NCI-H146 (cell line): ENCODE data around the gene SCRT2.
"Not testable (repeated sequence)": the region's sequence is repeated elsewhere in the genome, so short reads cannot be mapped to it uniquely, and the experiment has no call there.

ENCODE experiments used
- DNase-seq: peaks from one replicate; lab custom pipeline; 2025; lab: John Stamatoyannopoulos, UW

SCRT2 gene

GRCh38 chr20:675453-676314, at the start of gene SCRT2:
Gene SCRT2 (minus strand): TSS chr20:675802. CDS start chr20:675601, 201 bp downstream.
- peak; percentile 25 for DNase-seq

DNA sequence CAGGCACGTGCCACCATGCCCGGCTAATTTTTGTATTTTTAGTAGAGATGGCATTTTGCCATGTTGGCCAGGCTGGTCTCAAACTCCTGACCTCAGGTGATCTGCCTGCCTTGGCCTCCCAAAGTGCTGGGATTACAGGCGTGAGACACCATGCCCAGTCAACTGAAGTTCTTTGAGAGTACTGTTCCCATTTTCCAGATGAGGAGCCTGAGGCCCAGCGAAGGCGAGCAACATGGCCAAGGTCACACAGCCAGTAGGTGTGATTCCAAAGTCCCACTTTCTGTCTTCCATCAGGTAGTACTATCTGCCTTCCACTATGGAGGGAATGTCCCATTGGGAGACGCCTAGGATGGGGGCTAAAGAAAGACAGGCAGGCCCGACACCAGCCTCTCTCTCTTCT, 49.2 kb upstream of the SCRT2 start:
- not testable (repeated sequence) for DNase-seq

DNA sequence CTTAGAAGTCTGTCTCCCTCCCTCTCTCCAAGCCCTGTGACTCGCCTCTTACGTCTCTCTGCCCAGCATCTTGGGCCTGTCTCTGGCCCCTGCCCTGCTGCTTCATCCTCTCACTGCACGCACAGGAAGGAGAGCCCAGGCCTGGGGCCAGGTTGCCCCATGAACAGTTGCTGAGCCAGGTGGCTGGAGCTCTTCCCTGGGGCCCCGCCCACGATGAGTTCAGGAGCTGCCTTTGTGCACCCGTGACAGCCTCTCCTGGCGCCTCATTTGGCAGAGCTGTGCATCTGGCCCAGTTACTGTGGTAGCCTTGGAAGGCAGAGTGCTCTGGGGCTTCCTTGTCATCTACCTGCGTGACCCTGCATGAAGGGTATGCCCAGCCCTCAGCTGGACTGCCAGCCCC, 48.2 kb upstream of the SCRT2 start:
- peak; percentile 13 for DNase-seq

DNA sequence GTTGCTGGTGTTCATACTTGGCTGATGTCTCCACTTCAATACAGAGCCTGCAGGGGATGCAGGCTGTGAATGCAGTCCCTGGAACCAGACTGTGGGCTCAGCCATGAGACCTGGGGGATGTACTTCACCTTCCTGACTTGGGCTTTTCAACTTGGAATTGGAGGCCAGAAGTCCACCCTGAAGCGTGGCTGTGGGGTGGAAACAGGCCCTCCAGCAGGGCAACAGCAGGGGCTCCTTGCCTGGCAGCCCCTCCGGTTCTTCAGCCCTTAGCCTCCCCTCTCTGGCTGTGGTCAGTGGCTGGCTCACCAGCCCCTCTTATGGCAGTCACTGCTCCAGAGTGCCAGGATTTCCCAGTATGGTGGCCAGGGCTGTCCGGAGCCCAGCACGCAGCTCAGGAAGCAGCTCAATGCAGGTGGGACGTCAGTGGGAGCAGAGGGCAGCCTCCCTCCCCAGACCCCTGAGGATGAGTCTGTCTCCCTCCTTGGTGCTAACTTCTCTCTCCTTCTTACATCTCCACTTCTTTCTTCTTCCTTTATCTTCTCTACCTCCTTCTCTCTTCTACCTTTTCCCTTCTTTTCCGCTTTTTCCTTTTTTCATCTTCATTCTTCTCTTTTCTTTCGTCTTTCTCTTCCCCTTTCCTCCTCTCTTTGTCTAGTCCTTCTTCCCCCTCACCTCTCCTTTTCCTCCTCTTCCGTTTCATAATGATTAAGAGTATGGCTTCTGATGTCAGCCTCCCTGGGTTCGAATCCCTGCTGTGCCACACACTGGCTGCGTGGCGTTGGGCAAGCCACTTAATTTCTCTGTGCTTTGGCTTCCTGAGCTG, 47.4 kb upstream of the SCRT2 start:
- no peak for DNase-seq

DNA sequence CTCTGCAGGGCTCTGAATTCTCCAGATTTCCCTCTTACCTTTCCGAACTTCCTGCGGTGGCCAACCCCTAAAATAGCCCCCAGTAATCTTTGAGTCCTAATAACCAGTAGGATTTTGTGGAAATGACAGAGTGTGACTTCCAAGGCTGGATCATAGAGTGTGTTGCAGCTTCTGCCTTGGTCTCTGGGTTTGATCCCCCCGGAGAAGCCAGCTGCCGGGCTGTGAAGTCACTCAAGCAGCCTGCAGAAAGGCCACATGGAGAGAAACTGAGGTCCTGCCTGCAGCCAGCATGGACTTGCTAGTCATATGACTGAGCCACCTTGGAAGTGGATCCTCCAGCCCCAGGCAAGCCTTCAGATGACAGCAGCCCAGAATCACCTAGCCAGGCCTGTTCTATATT, 46.3 kb upstream of the SCRT2 start:
- no peak for DNase-seq

DNA sequence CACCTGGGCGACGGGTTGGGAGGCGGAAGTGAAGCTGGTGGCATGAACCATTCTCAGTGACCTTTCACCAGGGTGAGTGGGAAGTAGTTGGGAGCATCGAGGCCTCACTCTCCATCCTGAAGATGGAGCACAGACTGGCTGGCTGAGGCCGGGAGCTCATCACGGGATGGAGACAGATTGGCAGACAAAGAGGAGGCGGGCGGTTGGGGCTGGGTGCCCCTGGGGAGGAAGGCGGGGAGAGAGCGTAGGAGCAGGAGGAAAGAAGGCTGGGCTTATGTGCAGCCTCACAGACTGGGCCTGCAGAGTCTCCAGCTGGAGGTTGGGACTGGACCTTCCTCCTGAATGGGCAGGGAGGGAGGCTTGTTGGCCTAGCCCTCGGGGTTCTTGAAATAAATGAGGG, 44.2 kb upstream of the SCRT2 start:
- no peak for DNase-seq

- no peak for DNase-seq
Observed at GRCh38 chr20:719068-719467, 43.5 kb upstream of the SCRT2 start.

- no peak for DNase-seq
Observed at GRCh38 chr20:717832-718231, 42.2 kb upstream of the SCRT2 start.

DNA sequence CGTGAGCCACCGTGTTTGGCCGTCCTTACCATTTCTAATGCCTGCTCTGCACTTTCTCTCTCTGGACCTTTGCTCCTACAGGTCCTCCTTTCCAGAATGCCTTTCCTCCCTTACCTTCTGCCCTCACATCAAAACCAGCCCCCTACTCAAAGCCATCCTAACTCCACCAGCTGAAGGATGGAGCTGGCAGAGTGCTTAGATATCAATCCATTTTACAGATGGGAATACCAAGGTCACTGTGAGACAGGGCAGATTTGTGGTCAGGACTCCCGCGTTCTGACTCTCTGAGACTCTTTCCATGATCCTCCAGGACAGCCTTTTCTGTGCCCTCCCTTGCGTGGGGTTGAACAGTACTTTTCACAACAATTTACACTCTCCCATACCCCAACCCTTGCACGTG, 41.7 kb upstream of the SCRT2 start:
- no peak for DNase-seq

- no peak for DNase-seq
Observed at GRCh38 chr20:714453-714852, 38.9 kb upstream of the SCRT2 start.

DNA sequence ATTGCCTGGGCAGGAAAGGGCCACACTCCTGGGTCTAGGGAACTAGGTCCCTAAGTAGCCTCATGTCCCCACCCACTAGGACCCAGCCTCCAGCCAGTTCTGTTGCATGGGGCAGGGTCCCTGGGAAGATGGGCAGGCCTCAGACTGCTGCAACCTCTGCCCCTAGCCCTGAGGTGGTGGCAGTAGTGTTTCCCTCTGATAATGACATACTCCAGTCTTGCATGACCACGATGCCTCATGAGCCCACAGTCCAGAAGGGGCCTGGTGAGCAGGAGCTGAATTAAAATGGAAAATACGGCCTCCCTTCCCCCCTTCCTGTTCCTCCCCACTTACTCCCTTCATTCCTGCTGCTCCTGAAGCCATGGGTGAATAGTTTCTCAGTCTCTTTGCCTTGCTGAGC, 36.0 kb upstream of the SCRT2 start:
- no peak for DNase-seq

- no peak for DNase-seq
Observed at GRCh38 chr20:710780-711450, 35.3 kb upstream of the SCRT2 start.

GRCh38 chr20:709991-710779, 34.6 kb upstream of the SCRT2 start:
- no peak for DNase-seq

GRCh38 chr20:709423-709822, 33.8 kb upstream of the SCRT2 start:
- DNase-seq, result peak; percentile 35

- no peak for DNase-seq
Observed at GRCh38 chr20:708956-709355, 33.4 kb upstream of the SCRT2 start.

GRCh38 chr20:707451-708110, 32.0 kb upstream of the SCRT2 start:
- no peak for DNase-seq

- DNase-seq, result no peak
Observed at GRCh38 chr20:706366-706885, 30.8 kb upstream of the SCRT2 start.

DNA sequence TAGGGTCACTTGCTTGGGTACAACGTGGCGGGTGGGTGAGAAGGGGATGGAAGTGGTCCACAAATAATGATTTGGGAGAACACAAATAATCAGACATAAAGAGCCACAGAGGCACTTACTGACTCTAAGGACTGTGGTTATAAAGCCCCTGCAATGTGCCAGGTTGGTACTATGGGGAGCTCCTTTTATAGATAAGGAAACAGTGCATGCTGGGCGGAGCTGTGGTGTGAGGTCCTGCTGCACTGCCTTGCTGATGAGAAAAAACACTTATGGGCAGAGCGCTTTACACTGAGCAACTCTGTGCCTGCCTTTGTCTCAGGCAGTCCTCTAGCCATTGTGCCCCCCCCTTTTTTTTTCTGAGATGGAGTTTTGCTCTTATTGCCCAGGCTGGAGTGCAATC, 29.1 kb upstream of the SCRT2 start:
- no peak for DNase-seq

GRCh38 chr20:703426-703825, 27.8 kb upstream of the SCRT2 start:
- no peak for DNase-seq

DNA sequence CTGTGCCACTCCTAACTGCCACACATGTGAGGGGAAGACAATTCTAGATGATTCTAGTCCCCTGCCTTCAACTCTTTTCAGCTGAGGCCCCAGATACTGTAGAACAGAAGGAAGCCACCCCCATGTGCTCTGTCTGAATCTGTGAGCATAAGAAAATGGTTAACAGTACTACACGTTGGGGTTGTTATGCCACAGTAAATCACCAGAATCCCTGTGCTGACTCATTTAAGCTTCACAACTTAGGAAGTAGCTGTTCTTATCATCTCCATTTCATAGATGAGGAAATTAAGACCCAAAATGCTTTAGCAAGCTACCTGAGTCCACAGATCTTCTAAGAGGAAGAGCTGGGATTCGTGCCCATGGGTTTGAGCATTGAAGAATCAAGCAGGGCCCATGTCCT, 27.4 kb upstream of the SCRT2 start:
- no peak for DNase-seq
